ENCODE data around the gene SAMD4B. TPM values are rescaled to one million over a fixed set of nuclear protein-coding genes. Genes with fewer than 3 reads are reported as not detected.

Gene SAMD4B
- total and polyA plus RNA-seq, 2 donors from 2014 or later = 92.9 to 100 TPM

GRCh38 chr19:39324242-39324842 is 17.9 kb upstream of the SAMD4B start:
- H3K9me3 ChIP-seq (ENCODE audit: control insufficient read depth in 2 of 3, insufficient read depth in 1 of 3, low read length in 3 of 3) = no peaks in the 10 kb centered on the region

GRCh38 chr19:39325778-39326665 is 16.2 kb upstream of the SAMD4B start:
- Histone ChIP-seq H3K27me3 (ENCODE audit: control insufficient read depth, insufficient read depth, low read length) (no peaks in the 10 kb centered on the region), H3K9me3 (ENCODE audit: control insufficient read depth in 2 of 3, insufficient read depth in 1 of 3, low read length in 3 of 3) (no peaks in the 10 kb centered on the region), H3K4me3 (ENCODE audit: low read length in 3 of 3) (no peak overlapping the region), H3K27ac (ENCODE audit: low read depth in 2 of 2, low read length in 2 of 2) (no peak overlapping the region), H3K9ac (ENCODE audit: low read length in 3 of 3) (no peak overlapping the region), H3K36me3 (ENCODE audit: control insufficient read depth in 2 of 3, insufficient read depth in 3 of 3, low read length in 3 of 3) (no peaks in the 10 kb centered on the region), H3K4me1 (ENCODE audit: control insufficient read depth in 2 of 3, insufficient read depth in 2 of 3, low read depth in 1 of 3, low read length in 3 of 3) (no peaks in the 10 kb centered on the region)
- DNase-seq (no peak), FAIRE-seq (no peak)
- intact Hi-C loops (cut with DNase I) = loop anchor here (5.0 kb wide), 1 partner anchor 204 kb away; no protein-coding TSS in a partner anchor
- TF ChIP-seq, protein P1, sequence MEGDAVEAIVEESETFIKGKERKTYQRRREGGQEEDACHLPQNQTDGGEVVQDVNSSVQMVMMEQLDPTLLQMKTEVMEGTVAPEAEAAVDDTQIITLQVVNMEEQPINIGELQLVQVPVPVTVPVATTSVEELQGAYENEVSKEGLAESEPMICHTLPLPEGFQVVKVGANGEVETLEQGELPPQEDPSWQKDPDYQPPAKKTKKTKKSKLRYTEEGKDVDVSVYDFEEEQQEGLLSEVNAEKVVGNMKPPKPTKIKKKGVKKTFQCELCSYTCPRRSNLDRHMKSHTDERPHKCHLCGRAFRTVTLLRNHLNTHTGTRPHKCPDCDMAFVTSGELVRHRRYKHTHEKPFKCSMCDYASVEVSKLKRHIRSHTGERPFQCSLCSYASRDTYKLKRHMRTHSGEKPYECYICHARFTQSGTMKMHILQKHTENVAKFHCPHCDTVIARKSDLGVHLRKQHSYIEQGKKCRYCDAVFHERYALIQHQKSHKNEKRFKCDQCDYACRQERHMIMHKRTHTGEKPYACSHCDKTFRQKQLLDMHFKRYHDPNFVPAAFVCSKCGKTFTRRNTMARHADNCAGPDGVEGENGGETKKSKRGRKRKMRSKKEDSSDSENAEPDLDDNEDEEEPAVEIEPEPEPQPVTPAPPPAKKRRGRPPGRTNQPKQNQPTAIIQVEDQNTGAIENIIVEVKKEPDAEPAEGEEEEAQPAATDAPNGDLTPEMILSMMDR (IDR thresholded peaks at IDR 0.05; ENCODE audit: borderline replicate concordance, extremely low read depth, insufficient read depth) = no peak

More at GRCh38 chr19:39324242-39324842, 17.9 kb upstream of the SAMD4B start:
- H3K4me3 ChIP-seq (ENCODE audit: low read length in 3 of 3) = no peak overlapping the region
- no peak overlapping the region for H3K9ac ChIP-seq (ENCODE audit: low read length in 3 of 3)
- FAIRE-seq (no peak), DNase-seq (no peak)
- intact Hi-C loops (cut with DNase I) = no loop called here
- TF ChIP-seq, protein P1 (IDR thresholded peaks at IDR 0.05; ENCODE audit: borderline replicate concordance, extremely low read depth, insufficient read depth) = no peak
- H3K27ac ChIP-seq (ENCODE audit: low read depth in 2 of 2, low read length in 2 of 2) = no peak overlapping the region
- H3K4me1 ChIP-seq (ENCODE audit: control insufficient read depth in 2 of 3, insufficient read depth in 2 of 3, low read depth in 1 of 3, low read length in 3 of 3) = peaks cover 0 to 5% (median 0%) of the 10 kb centered on the region in 3 donors
- no peaks in the 10 kb centered on the region for H3K36me3 ChIP-seq (ENCODE audit: control insufficient read depth in 2 of 3, insufficient read depth in 3 of 3, low read length in 3 of 3)
- H3K27me3 ChIP-seq (ENCODE audit: control insufficient read depth, insufficient read depth, low read length) = no peaks in the 10 kb centered on the region

GRCh38 chr19:39327363-39328045 is 14.7 kb upstream of the SAMD4B start:
- intact Hi-C loops (cut with DNase I) = loop anchor here (5.0 kb wide), 1 partner anchor 205 kb away; no protein-coding TSS in a partner anchor
- Histone ChIP-seq H3K9ac (ENCODE audit: low read length in 3 of 3) (peak overlapping the region in 1 of 3 donors; percentile 34), H3K4me3 (ENCODE audit: low read length in 3 of 3) (no peak overlapping the region), H3K4me1 (ENCODE audit: control insufficient read depth in 2 of 3, insufficient read depth in 2 of 3, low read depth in 1 of 3, low read length in 3 of 3) (no peaks in the 10 kb centered on the region), H3K36me3 (ENCODE audit: control insufficient read depth in 2 of 3, insufficient read depth in 3 of 3, low read length in 3 of 3) (no peaks in the 10 kb centered on the region), H3K27ac (ENCODE audit: low read depth in 2 of 2, low read length in 2 of 2) (no peak overlapping the region), H3K27me3 (ENCODE audit: control insufficient read depth, insufficient read depth, low read length) (no peaks in the 10 kb centered on the region), H3K9me3 (ENCODE audit: control insufficient read depth in 2 of 3, insufficient read depth in 1 of 3, low read length in 3 of 3) (no peaks in the 10 kb centered on the region)
- DNase-seq (no peak), FAIRE-seq (no peak)
- TF ChIP-seq, protein P1 (IDR thresholded peaks at IDR 0.05; ENCODE audit: borderline replicate concordance, extremely low read depth, insufficient read depth) = no peak
